Fibroblast of peridontal ligament (primary cell): Measurements from ENCODE around the gene PSMD14.
A peak's percentile ranks its signal among the peaks of the same experiment; 100 is the strongest.
"Not testable (repeated sequence)": the region's sequence is repeated elsewhere in the genome, so short reads cannot be mapped to it uniquely, and the experiment has no call there.

ENCODE experiments used
- DNase-seq: peaks from one replicate; pipeline ENCODE4 v3.0.0-alpha.2; 2010; ENCODE audit errors: extremely low read depth

PSMD14 gene

GRCh38 chr2:161337247-161337646 lies 29.0 kb downstream of the PSMD14 start:
- DNase-seq, result no peak

DNA sequence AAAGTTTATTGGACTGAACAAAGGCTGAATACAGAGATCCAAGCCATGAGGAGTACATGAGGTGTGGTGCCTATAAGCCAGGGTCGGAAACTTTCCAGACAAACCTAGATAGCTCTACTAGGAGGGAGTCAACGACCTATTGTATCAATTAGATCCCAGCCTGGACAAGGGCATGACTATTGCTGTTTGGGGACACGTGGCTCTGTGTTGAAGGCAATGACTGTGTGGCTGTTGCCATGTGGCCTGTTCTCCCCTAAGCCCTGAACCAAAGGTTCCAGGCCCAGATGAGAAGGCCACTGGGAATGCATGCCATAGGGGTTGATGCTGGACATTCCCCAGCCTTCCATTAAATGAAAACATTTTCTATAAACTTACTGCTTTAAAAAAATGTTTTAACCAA lies 31.3 kb downstream of the PSMD14 start:
- not testable (repeated sequence) for DNase-seq

DNA sequence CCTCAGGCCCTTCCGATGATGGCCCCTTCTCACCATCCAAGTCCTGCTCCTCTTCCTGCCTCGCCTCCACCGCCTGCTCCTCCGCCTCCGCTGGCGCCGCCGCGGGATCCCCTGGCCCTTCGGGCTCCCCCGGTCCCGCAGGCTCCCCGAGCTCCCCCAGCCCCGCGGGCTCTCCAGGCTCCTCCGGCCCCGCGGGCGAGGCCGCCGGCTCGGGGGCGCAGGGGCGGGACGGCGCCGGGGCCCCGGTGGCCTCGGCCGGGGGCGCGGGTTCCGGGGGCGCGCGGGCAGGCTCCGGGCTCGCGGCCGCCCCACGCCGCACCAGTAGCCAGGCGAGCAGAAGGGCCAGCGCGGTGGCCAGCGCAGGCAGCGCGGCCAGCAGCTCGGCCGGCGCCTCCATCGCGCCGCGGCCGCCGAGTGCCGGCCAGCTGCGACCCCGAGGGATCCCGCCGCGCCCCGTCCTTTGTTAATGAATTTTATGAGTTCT lies 32.7 kb downstream of the PSMD14 start:
- DNase-seq, result not testable (repeated sequence)

- DNase-seq, result no peak
Observed at GRCh38 chr2:161343235-161343634, 35.0 kb downstream of the PSMD14 start.

DNA sequence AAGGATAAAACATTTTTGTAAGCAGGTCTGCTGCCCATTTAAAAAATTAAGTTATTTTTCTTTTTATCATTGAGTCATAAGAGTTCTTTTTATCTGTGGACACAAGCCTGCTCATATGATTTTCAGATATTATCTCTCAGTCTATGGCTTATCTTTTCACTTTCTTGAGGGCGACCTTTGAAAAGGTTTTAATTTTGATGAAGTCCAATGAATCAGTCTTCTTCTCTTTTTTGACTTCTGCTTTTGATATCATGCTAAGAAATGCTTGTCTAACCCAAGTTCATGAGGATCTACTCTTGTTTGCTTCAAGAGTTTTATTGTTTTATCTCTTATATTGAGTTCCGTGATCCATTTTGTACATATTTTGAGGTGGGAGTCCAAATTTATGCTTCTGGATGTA lies 36.5 kb downstream of the PSMD14 start:
- no peak for DNase-seq

GRCh38 chr2:161351678-161352077 lies 43.5 kb downstream of the PSMD14 start:
- DNase-seq, result no peak

GRCh38 chr2:161352719-161353118 lies 44.5 kb downstream of the PSMD14 start:
- DNase-seq, result no peak

DNA sequence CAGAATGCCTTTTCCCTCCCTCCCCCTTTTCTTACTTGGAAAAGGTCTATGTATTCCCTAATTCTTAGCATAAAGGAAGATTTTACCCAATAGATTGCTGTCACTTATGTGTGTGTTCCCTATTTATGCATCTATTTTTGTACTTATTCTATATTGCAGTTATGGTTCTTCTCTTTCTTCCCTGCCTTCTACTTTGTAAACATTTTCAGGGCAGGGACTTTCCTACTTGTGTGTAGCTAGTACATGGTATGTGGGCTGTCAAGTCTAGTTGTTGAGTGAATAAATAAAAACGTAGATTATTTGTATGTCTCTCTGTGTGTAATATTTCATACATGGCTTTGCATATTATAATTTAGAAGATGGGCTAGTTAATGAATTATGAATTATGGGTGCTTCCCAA lies 45.3 kb downstream of the PSMD14 start:
- peak; percentile 6 for DNase-seq

- DNase-seq, result no peak
Observed at GRCh38 chr2:161354106-161354505, 45.9 kb downstream of the PSMD14 start.

GRCh38 chr2:161355106-161355505 lies 46.9 kb downstream of the PSMD14 start:
- DNase-seq, result no peak

DNA sequence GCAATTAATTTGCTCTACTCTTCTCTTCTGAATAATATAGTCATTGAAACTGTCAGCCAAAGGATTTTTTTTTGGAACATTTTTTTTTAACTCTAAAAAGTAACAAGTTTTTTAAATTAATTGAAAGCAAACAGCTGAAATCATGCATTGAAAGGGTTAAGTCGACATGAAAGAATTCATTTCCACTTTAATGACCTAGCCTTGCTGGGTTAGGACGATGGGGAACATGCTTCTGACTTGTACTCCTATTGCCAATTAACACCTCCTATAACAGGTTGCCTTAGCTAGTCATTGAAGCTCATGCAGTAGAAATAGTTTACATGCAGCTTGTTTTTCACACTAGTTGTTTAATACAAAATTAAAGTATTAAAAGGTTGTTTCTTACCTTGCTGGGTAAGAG lies 47.8 kb downstream of the PSMD14 start:
- DNase-seq, result no peak

DNA sequence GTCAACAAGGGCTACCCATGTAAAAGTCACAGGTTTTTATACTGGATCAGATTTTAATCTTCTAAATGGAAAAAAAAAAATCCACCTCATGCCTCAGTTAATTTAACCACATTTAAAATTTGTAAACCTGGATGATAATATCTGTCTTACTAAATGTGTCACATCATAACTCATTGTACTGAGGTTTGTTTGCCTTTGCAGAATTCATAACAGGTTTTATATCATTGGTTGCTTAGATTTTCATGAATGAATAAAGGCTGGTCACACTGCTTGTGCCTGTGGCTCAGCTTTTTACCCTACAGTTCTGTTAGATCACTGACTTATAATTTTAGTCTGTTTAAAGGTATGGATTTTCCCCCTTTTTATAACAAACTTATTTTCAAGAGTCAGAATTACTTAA lies 48.9 kb downstream of the PSMD14 start:
- DNase-seq, result no peak

GRCh38 chr2:161358838-161359237 lies 50.6 kb downstream of the PSMD14 start:
- no peak for DNase-seq

DNA sequence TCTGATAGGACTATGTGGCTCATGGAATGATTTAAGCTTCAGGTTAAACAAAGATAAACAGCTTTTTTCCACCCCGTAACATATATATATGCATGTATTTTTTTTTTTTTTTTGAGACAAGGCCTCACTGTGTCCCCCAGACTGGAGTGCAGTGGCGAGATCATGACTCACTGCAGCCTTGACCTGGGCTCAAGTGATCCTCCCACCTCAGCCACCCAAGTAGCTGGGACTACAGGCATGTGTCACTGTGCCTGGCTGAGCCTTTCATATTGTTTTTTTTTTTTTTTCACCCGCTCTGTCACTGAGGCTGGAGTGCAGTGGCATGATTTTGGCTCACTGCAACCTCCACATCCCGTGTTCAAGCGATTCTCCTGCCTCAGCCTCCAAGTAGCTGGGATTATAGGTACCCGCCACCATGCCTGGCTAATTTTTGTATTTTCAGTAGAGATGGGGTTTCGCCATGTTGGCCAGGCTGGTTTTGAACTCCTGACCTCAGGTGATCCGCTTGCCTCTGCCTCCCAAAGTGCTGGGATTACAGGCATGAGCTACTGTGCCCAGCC lies 52.0 kb downstream of the PSMD14 start:
- DNase-seq, result not testable (repeated sequence)

- DNase-seq, result no peak
Observed at GRCh38 chr2:161362568-161363166, 54.4 kb downstream of the PSMD14 start.

GRCh38 chr2:161367675-161368074 lies 59.5 kb downstream of the PSMD14 start:
- no peak for DNase-seq

GRCh38 chr2:161369311-161369710 lies 61.1 kb downstream of the PSMD14 start:
- no peak for DNase-seq

DNA sequence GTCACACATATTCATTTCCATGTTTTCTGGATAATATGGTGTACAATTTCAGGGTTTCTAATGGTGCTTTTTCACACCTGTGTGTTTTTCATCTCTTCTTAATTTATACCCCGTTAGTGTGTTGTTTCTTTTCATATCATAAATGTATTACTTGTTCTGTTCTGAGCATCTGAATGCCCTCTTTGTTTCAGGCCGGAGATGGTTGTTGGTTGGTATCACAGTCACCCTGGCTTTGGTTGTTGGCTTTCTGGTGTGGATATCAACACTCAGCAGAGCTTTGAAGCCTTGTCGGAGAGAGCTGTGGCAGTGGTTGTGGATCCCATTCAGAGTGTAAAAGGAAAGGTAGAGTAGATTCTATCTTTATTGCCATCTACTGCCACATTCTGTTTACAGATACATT lies 62.8 kb downstream of the PSMD14 start:
- DNase-seq, result no peak

GRCh38 chr2:161371869-161372268 lies 63.6 kb downstream of the PSMD14 start:
- DNase-seq, result no peak

DNA sequence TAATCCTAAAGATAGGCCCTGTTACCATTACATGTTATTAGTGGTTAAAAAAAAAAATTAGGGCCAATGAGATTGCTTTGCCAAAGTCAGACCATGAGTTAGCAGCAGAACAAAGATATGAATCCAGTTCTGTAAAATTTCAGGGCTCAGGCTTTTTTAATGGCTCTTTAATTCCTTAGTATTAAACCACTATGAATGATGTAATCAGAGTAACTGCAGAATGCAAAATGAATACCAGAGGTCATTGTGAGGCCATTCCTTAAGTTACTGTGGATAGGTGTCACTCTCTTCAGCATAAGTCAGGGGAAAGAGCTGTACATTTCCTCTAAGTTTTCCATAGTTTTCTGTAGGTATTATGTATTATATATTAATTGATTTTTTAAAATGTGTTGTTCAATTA lies 65.7 kb downstream of the PSMD14 start:
- DNase-seq, result peak; percentile 48

DNA sequence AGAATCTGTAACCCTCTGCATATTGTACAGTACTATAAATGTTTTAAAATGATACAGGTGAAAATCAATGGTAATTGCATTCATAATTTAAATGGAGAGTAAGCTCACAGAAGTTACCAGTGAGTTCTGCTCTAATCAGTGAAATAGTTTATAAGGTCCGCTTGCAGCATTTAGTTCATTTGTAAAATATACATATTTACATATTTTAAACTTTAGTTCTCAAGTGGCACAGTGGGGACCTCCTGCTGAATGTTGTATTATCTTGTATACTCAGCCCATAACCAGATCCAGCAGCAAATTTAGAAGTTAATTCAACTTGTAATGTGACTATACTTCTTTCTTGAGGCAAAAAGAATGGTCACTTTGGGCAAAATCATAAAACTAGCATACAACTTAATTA lies 66.2 kb downstream of the PSMD14 start:
- DNase-seq, result no peak

GRCh38 chr2:161379740-161380139 lies 71.5 kb downstream of the PSMD14 start:
- no peak for DNase-seq

- DNase-seq, result peak; percentile 45
Observed at GRCh38 chr2:161381546-161381945, 73.3 kb downstream of the PSMD14 start.

DNA sequence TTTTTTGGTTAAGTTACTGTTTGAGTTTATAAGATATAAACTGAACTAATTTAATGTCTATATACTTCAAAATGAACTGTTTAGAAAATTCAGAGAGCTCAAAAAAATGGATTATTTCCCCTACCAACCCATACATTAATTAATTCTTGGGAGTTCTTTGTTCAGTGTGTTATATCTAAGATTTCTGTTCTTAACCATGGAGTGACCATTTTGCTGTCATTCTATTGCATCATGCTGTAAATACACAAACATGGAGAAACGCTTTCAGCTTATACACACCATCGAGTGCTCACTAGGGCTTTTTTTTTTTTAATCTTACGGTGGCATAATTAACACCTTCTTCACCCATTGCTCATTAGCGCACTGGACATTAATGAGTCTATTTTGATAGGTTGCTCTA lies 74.5 kb downstream of the PSMD14 start:
- DNase-seq, result no peak
